ENCODE results near the gene PIGA.
"Not testable (repeated sequence)": the region's sequence is repeated elsewhere in the genome, so short reads cannot be mapped to it uniquely, and the experiment has no call there.

Gene PIGA

GRCh38 chrX:15322472-15322871 lies 12.9 kb downstream of the PIGA start:
- no peak for DNase-seq (ENCODE audit: low read depth)
- no peak overlapping the region for H3K4me3 ChIP-seq (ENCODE audit: low read depth, low read length)

GRCh38 chrX:15322072-15322471 lies 13.3 kb downstream of the PIGA start:
- no peak for DNase-seq (ENCODE audit: low read depth)

GRCh38 chrX:15321447-15321846 lies 13.9 kb downstream of the PIGA start:
- DNase-seq (ENCODE audit: low read depth): no peak
- no peak overlapping the region for H3K4me3 ChIP-seq (ENCODE audit: low read depth, low read length)

More at GRCh38 chrX:15322072-15322471, 13.3 kb downstream of the PIGA start:
- no peak overlapping the region for H3K4me3 ChIP-seq (ENCODE audit: low read depth, low read length)

- DNase-seq (ENCODE audit: low read depth): no peak
- no peak overlapping the region for H3K4me3 ChIP-seq (ENCODE audit: low read depth, low read length)
Measured at GRCh38 chrX:15320297-15320696, 15.0 kb downstream of the PIGA start.

- DNase-seq (ENCODE audit: low read depth): no peak
- no peak overlapping the region for H3K4me3 ChIP-seq (ENCODE audit: low read depth, low read length)
Measured at GRCh38 chrX:15319075-15319474, 16.2 kb downstream of the PIGA start.

GRCh38 chrX:15315509-15315908 lies 19.8 kb downstream of the PIGA start, which contains the start of gene ASB11:
Gene ASB11, minus strand, starts transcription at chrX:15315640. Its CDS starts 35 bp downstream, at chrX:15315605.
- no peak for DNase-seq (ENCODE audit: low read depth)
- H3K4me3 ChIP-seq (ENCODE audit: low read depth, low read length): no peak within 1 kb of the TSS

- DNase-seq (ENCODE audit: low read depth): no peak
- H3K4me3 ChIP-seq (ENCODE audit: low read depth, low read length): no peak overlapping the region
Measured at GRCh38 chrX:15314472-15314871, 20.9 kb downstream of the PIGA start.

- DNase-seq (ENCODE audit: low read depth): no peak
- no peak overlapping the region for H3K4me3 ChIP-seq (ENCODE audit: low read depth, low read length)
Measured at GRCh38 chrX:15311119-15311518, 24.2 kb downstream of the PIGA start.

- no peak overlapping the region for H3K4me3 ChIP-seq (ENCODE audit: low read depth, low read length)
- DNase-seq (ENCODE audit: low read depth): no peak
Measured at GRCh38 chrX:15310117-15310516, 25.2 kb downstream of the PIGA start.

GRCh38 chrX:15305899-15306298 lies 29.4 kb downstream of the PIGA start:
- not testable (repeated sequence) for H3K4me3 ChIP-seq (ENCODE audit: low read depth, low read length); DNase-seq (ENCODE audit: low read depth)

- no peak overlapping the region for H3K4me3 ChIP-seq (ENCODE audit: low read depth, low read length)
- DNase-seq (ENCODE audit: low read depth): peak; percentile 13
Measured at GRCh38 chrX:15301924-15302323, 33.4 kb downstream of the PIGA start.

- H3K4me3 ChIP-seq (ENCODE audit: low read depth, low read length): no peak overlapping the region
- no peak for DNase-seq (ENCODE audit: low read depth)
Measured at GRCh38 chrX:15299941-15300851, 35.1 kb downstream of the PIGA start.

- no peak for DNase-seq (ENCODE audit: low read depth)
- H3K4me3 ChIP-seq (ENCODE audit: low read depth, low read length): no peak overlapping the region
Measured at GRCh38 chrX:15298780-15299179, 36.5 kb downstream of the PIGA start.

GRCh38 chrX:15298201-15298600 lies 37.1 kb downstream of the PIGA start:
- DNase-seq (ENCODE audit: low read depth): no peak
- no peak overlapping the region for H3K4me3 ChIP-seq (ENCODE audit: low read depth, low read length)

- DNase-seq (ENCODE audit: low read depth): no peak
Measured at GRCh38 chrX:15293451-15293850, 41.9 kb downstream of the PIGA start.

GRCh38 chrX:15292861-15293260 lies 42.5 kb downstream of the PIGA start:
- H3K4me3 ChIP-seq (ENCODE audit: low read depth, low read length): no peak overlapping the region
- no peak for DNase-seq (ENCODE audit: low read depth)

More at GRCh38 chrX:15293451-15293850, 41.9 kb downstream of the PIGA start:
- H3K4me3 ChIP-seq (ENCODE audit: low read depth, low read length): no peak overlapping the region

GRCh38 chrX:15277604-15278003 lies 57.7 kb downstream of the PIGA start:
- no peak overlapping the region for H3K4me3 ChIP-seq (ENCODE audit: low read depth, low read length)
- DNase-seq (ENCODE audit: low read depth): no peak

GRCh38 chrX:15274946-15275345 lies 60.4 kb downstream of the PIGA start:
- H3K4me3 ChIP-seq (ENCODE audit: low read depth, low read length): no peak overlapping the region
- DNase-seq (ENCODE audit: low read depth): no peak

GRCh38 chrX:15273275-15273674 lies 62.0 kb downstream of the PIGA start:
- H3K4me3 ChIP-seq (ENCODE audit: low read depth, low read length); DNase-seq (ENCODE audit: low read depth): not testable (repeated sequence)

GRCh38 chrX:15271757-15272156 lies 63.6 kb downstream of the PIGA start:
- no peak overlapping the region for H3K4me3 ChIP-seq (ENCODE audit: low read depth, low read length)
- DNase-seq (ENCODE audit: low read depth): no peak

Measured in skeletal muscle cell (primary cell).